ENCODE data around the gene OPRD1. TPM values are rescaled to one million over a fixed set of nuclear protein-coding genes. Genes with fewer than 3 reads are reported as not detected.

Gene OPRD1
- total and polyA plus RNA-seq, 7 experiments from 2014 or later = not detected

GRCh38 chr1:28807986-28808385, 4.0 kb upstream of the OPRD1 start:
- ATAC-seq = no peak

GRCh38 chr1:28811369-28811765, 603 bp upstream of the OPRD1 start:
- DNase-seq = no peak
- Histone ChIP-seq H3K36me3 (ENCODE audit: control insufficient read depth in 2 of 3, insufficient read depth in 3 of 3, low read length in 3 of 3) (no peaks in the 10 kb centered on the region), H3K9me3 (ENCODE audit: control insufficient read depth in 2 of 3, low read length in 3 of 3) (no peaks in the 10 kb centered on the region), H3K4me3 (ENCODE audit: low read length) (no peak overlapping the region), H3K4me1 (ENCODE audit: control insufficient read depth in 2 of 2, insufficient read depth in 2 of 2, low read length in 2 of 2) (no peaks in the 10 kb centered on the region), H3K27me3 (ENCODE audit: control insufficient read depth in 2 of 2, insufficient read depth in 2 of 2, low read length in 2 of 2) (no peaks in the 10 kb centered on the region), H3K27ac (ENCODE audit: low read depth, low read length) (no peak overlapping the region)
- H3K27ac Mint-ChIP-seq = no peak overlapping the region
- peaks cover 0 to 2% (median 0%) of the 10 kb centered on the region in 11 donors for H3K9me3 Mint-ChIP-seq
- ChIA-PET CTCF (no interaction called here), POLR2A (no interaction called here)
- intact Hi-C loops (cut with micrococcal nuclease) = no loop called here
- no peaks in the 10 kb centered on the region for H3K36me3 Mint-ChIP-seq
- peaks cover 46 to 66% (median 47%) of the 10 kb centered on the region in 5 donors for H3K27me3 Mint-ChIP-seq
- H3K4me3 Mint-ChIP-seq = peak overlapping the region in 1 of 10 donors; percentile 39
- ATAC-seq = no peak
- H3K4me1 Mint-ChIP-seq = peaks cover 0 to 8% (median 4%) of the 10 kb centered on the region in 7 donors

More at GRCh38 chr1:28807986-28808385, 4.0 kb upstream of the OPRD1 start:
- no peaks in the 10 kb centered on the region for H3K27me3 ChIP-seq (ENCODE audit: control insufficient read depth in 2 of 2, insufficient read depth in 2 of 2, low read length in 2 of 2)
- H3K4me3 Mint-ChIP-seq = no peak overlapping the region
- no peaks in the 10 kb centered on the region for H3K4me1 ChIP-seq (ENCODE audit: control insufficient read depth in 2 of 2, insufficient read depth in 2 of 2, low read length in 2 of 2)
- CTCF ChIA-PET = no interaction called here
- H3K27me3 Mint-ChIP-seq = peaks cover 22 to 45% (median 27%) of the 10 kb centered on the region in 5 donors
- H3K4me3 ChIP-seq (ENCODE audit: low read length) = no peak overlapping the region
- POLR2A ChIA-PET = no interaction called here
- DNase-seq = no peak
- H3K4me1 Mint-ChIP-seq = peaks cover 0 to 6% (median 0%) of the 10 kb centered on the region in 7 donors
- no peaks in the 10 kb centered on the region for H3K9me3 ChIP-seq (ENCODE audit: control insufficient read depth in 2 of 3, low read length in 3 of 3)
- peaks cover 0 to 2% (median 0%) of the 10 kb centered on the region in 11 donors for H3K9me3 Mint-ChIP-seq
- H3K27ac Mint-ChIP-seq = no peak overlapping the region
- H3K36me3 Mint-ChIP-seq = no peaks in the 10 kb centered on the region
- no peak overlapping the region for H3K27ac ChIP-seq (ENCODE audit: low read depth, low read length)
- no peaks in the 10 kb centered on the region for H3K36me3 ChIP-seq (ENCODE audit: control insufficient read depth in 2 of 3, insufficient read depth in 3 of 3, low read length in 3 of 3)
- intact Hi-C loops (cut with micrococcal nuclease) = no loop called here

GRCh38 chr1:28812669-28813468, 899 bp downstream of the OPRD1 start:
- Histone ChIP-seq H3K27ac (ENCODE audit: low read depth, low read length) (no peak overlapping the region), H3K4me1 (ENCODE audit: control insufficient read depth in 2 of 2, insufficient read depth in 2 of 2, low read length in 2 of 2) (no peaks in the 10 kb centered on the region), H3K9me3 (ENCODE audit: control insufficient read depth in 2 of 3, low read length in 3 of 3) (no peaks in the 10 kb centered on the region), H3K4me3 (ENCODE audit: low read length) (no peak overlapping the region), H3K27me3 (ENCODE audit: control insufficient read depth in 2 of 2, insufficient read depth in 2 of 2, low read length in 2 of 2) (no peaks in the 10 kb centered on the region), H3K36me3 (ENCODE audit: control insufficient read depth in 2 of 3, insufficient read depth in 3 of 3, low read length in 3 of 3) (no peaks in the 10 kb centered on the region)
- Mint-ChIP-seq H3K4me1 (peaks cover 0 to 8% (median 4%) of the 10 kb centered on the region in 7 donors), H3K4me3 (peak overlapping the region in 1 of 10 donors; percentile 39), H3K9me3 (no peaks in the 10 kb centered on the region), H3K27ac (no peak overlapping the region), H3K27me3 (peaks cover 49 to 65% (median 54%) of the 10 kb centered on the region in 5 donors), H3K36me3 (no peaks in the 10 kb centered on the region)
- DNase-seq (no peak), ATAC-seq (no peak)
- intact Hi-C loops (cut with micrococcal nuclease) = no loop called here
- CTCF ChIA-PET = interaction anchor here (0.6 kb wide), 1 partner anchor 746 kb away, joined by 3 read pairs; no protein-coding TSS in a partner anchor
- POLR2A ChIA-PET = no interaction called here

- H3K36me3 ChIP-seq (ENCODE audit: control insufficient read depth in 2 of 3, insufficient read depth in 3 of 3, low read length in 3 of 3) = no peaks in the 10 kb centered on the region
- no peak overlapping the region for H3K27ac ChIP-seq (ENCODE audit: low read depth, low read length)
- Mint-ChIP-seq H3K4me3 (no peak overlapping the region), H3K9me3 (no peaks in the 10 kb centered on the region), H3K36me3 (no peaks in the 10 kb centered on the region), H3K27me3 (peaks cover 49 to 65% (median 61%) of the 10 kb centered on the region in 5 donors), H3K4me1 (peaks cover 0 to 8% (median 4%) of the 10 kb centered on the region in 7 donors), H3K27ac (no peak overlapping the region)
- intact Hi-C loops (cut with micrococcal nuclease) = no loop called here
- no peaks in the 10 kb centered on the region for H3K27me3 ChIP-seq (ENCODE audit: control insufficient read depth in 2 of 2, insufficient read depth in 2 of 2, low read length in 2 of 2)
- ATAC-seq = no peak
- no peaks in the 10 kb centered on the region for H3K9me3 ChIP-seq (ENCODE audit: control insufficient read depth in 2 of 3, low read length in 3 of 3)
- ChIA-PET CTCF (no interaction called here), POLR2A (no interaction called here)
- no peak overlapping the region for H3K4me3 ChIP-seq (ENCODE audit: low read length)
- no peaks in the 10 kb centered on the region for H3K4me1 ChIP-seq (ENCODE audit: control insufficient read depth in 2 of 2, insufficient read depth in 2 of 2, low read length in 2 of 2)
- no peak for DNase-seq
These were observed 2.0 kb downstream of the OPRD1 start for GRCh38 chr1:28813931-28814465.

- Mint-ChIP-seq H3K4me3 (no peak overlapping the region), H3K27me3 (peaks cover 40 to 57% (median 50%) of the 10 kb centered on the region in 5 donors), H3K4me1 (peaks cover 0 to 8% (median 4%) of the 10 kb centered on the region in 7 donors), H3K27ac (no peak overlapping the region), H3K9me3 (no peaks in the 10 kb centered on the region), H3K36me3 (no peaks in the 10 kb centered on the region)
- intact Hi-C loops (cut with micrococcal nuclease) = no loop called here
- no peak overlapping the region for H3K4me3 ChIP-seq (ENCODE audit: low read length)
- H3K9me3 ChIP-seq (ENCODE audit: control insufficient read depth in 2 of 3, low read length in 3 of 3) = no peaks in the 10 kb centered on the region
- H3K36me3 ChIP-seq (ENCODE audit: control insufficient read depth in 2 of 3, insufficient read depth in 3 of 3, low read length in 3 of 3) = no peaks in the 10 kb centered on the region
- DNase-seq = no peak
- CTCF ChIA-PET = no interaction called here
- POLR2A ChIA-PET = no interaction called here
- no peaks in the 10 kb centered on the region for H3K4me1 ChIP-seq (ENCODE audit: control insufficient read depth in 2 of 2, insufficient read depth in 2 of 2, low read length in 2 of 2)
- no peaks in the 10 kb centered on the region for H3K27me3 ChIP-seq (ENCODE audit: control insufficient read depth in 2 of 2, insufficient read depth in 2 of 2, low read length in 2 of 2)
- no peak for ATAC-seq
- no peak overlapping the region for H3K27ac ChIP-seq (ENCODE audit: low read depth, low read length)
These were observed 3.7 kb downstream of the OPRD1 start for GRCh38 chr1:28815533-28816185.

GRCh38 chr1:28817133-28817532, 5.2 kb downstream of the OPRD1 start:
- Histone ChIP-seq H3K27ac (ENCODE audit: low read depth, low read length) (no peak overlapping the region), H3K36me3 (ENCODE audit: control insufficient read depth in 2 of 3, insufficient read depth in 3 of 3, low read length in 3 of 3) (no peaks in the 10 kb centered on the region), H3K27me3 (ENCODE audit: control insufficient read depth in 2 of 2, insufficient read depth in 2 of 2, low read length in 2 of 2) (no peaks in the 10 kb centered on the region), H3K4me3 (ENCODE audit: low read length) (no peak overlapping the region), H3K4me1 (ENCODE audit: control insufficient read depth in 2 of 2, insufficient read depth in 2 of 2, low read length in 2 of 2) (no peaks in the 10 kb centered on the region), H3K9me3 (ENCODE audit: control insufficient read depth in 2 of 3, low read length in 3 of 3) (no peaks in the 10 kb centered on the region)
- intact Hi-C loops (cut with micrococcal nuclease) = no loop called here
- Mint-ChIP-seq H3K9me3 (no peaks in the 10 kb centered on the region), H3K4me3 (no peak overlapping the region), H3K27ac (no peak overlapping the region), H3K4me1 (peaks cover 0 to 5% (median 0%) of the 10 kb centered on the region in 7 donors), H3K27me3 (peaks cover 29 to 46% (median 38%) of the 10 kb centered on the region in 5 donors), H3K36me3 (no peaks in the 10 kb centered on the region)
- ATAC-seq (no peak), DNase-seq (no peak)
- ChIA-PET CTCF (no interaction called here), POLR2A (no interaction called here)
